A673 (cell line): ENCODE results near the gene A3GALT2. TPM values are rescaled to one million over a fixed set of nuclear protein-coding genes. Genes with fewer than 3 reads are reported as not detected.

ENCODE experiments used
- BruUV-seq: library from RNA; stranded (reverse); fragments of 400-500 nt; replicated peaks from 2 replicates; lab custom pipeline; 2021; lab: Mats Ljungman, UMichigan
- CTCF ChIA-PET: fragments of 300-600 bp; sonication (Branson Sonifier 250); formaldehyde crosslinking; loops from one replicate; lab custom pipeline; 2022; ENCODE audit warnings: antibody characterized with exemption; lab: Charles Lee
- POLR2A ChIA-PET: fragments of 300-600 bp; sonication (Branson Sonifier 250); formaldehyde crosslinking; loops from one replicate; lab custom pipeline; 2022; ENCODE audit warnings: antibody characterized with exemption; ENCODE audit not compliant: low non-redundant PET; lab: Charles Lee
- DNase-seq: peaks from one replicate; pipeline ENCODE4 v3.0.0-alpha.2; 2015; ENCODE audit warnings: low spot score
- H3K27ac ChIP-seq: fragments of 200-600 bp; sonication (generic); 2 replicates; pipeline ENCODE4 v1.5.1; 2016; ENCODE audit warnings: mixed run types, low read depth, mild to moderate bottlenecking, mixed read lengths, antibody characterized with exemption, low read length; ENCODE audit not compliant: poor library complexity, severe bottlenecking
- H3K27me3 ChIP-seq: fragments of 200-600 bp; sonication (generic); replicated peaks from 2 replicates; pipeline ENCODE4 v1.6.1; 2017; ENCODE audit warnings: mixed run types, low read depth, mild to moderate bottlenecking, mixed read lengths, antibody characterized with exemption, low read length; ENCODE audit not compliant: insufficient read depth, poor library complexity
- H3K36me3 ChIP-seq: fragments of 200-600 bp; sonication (generic); 2 replicates; pipeline ENCODE4 v1.6.1; 2016; ENCODE audit warnings: mixed run types, mild to moderate bottlenecking, mixed read lengths, antibody characterized with exemption, low read length; ENCODE audit not compliant: insufficient read depth, poor library complexity, severe bottlenecking
- H3K4me1 ChIP-seq: fragments of 200-600 bp; sonication (generic); 2 replicates; pipeline ENCODE4 v1.6.1; 2017; ENCODE audit warnings: mixed run types, mild to moderate bottlenecking, mixed read lengths, antibody characterized with exemption, low read length; ENCODE audit not compliant: insufficient read depth, poor library complexity, severe bottlenecking
- H3K4me3 ChIP-seq: fragments of 200-600 bp; sonication (generic); 2 replicates; pipeline ENCODE4 v1.5.1; 2016; ENCODE audit warnings: low read depth, mixed run types, mild to moderate bottlenecking, mixed read lengths, low read length; ENCODE audit not compliant: poor library complexity, severe bottlenecking
- H3K9me3 ChIP-seq: fragments of 200-600 bp; sonication (generic); 2 replicates; pipeline ENCODE4 v1.6.1; 2016; ENCODE audit warnings: mixed run types, low read depth, mild to moderate bottlenecking, mixed read lengths, antibody characterized with exemption, low read length; ENCODE audit not compliant: poor library complexity, severe bottlenecking
- EZH2 ChIP-seq: fragments of 200-600 bp; sonication (generic); IDR thresholded peaks from 2 replicates; pipeline ENCODE4 v1.6.1; 2017; ENCODE audit warnings: borderline replicate concordance, low read depth, mild to moderate bottlenecking, mixed read lengths, antibody characterized with exemption, low read length; ENCODE audit not compliant: poor library complexity, severe bottlenecking
- intact Hi-C: fragments of 100-400 bp; cut with micrococcal nuclease; formaldehyde crosslinking; loops from one replicate; pipeline ENCODE4 v1.10.0; 2022; ENCODE audit not compliant: unreplicated experiment
- total RNA-seq: library from RNA; stranded (reverse); gene quantifications from 2 replicates; pipeline ENCODE4 v1.2.3, GENCODE V29; 2021
- TF ChIP-seq, protein P1 (sequence below): fragments of 300-800, 200-600 bp; sonication (generic); conservative IDR thresholded peaks from 2 replicates; pipeline ENCODE4 v1.5.1; 2017; ENCODE audit warnings: low read depth, mild to moderate bottlenecking, antibody characterized with exemption, low read length, moderate library complexity, mixed read lengths

Gene A3GALT2
- total RNA-seq, 1 experiment from 2014 or later: 0.39 TPM

DNA sequence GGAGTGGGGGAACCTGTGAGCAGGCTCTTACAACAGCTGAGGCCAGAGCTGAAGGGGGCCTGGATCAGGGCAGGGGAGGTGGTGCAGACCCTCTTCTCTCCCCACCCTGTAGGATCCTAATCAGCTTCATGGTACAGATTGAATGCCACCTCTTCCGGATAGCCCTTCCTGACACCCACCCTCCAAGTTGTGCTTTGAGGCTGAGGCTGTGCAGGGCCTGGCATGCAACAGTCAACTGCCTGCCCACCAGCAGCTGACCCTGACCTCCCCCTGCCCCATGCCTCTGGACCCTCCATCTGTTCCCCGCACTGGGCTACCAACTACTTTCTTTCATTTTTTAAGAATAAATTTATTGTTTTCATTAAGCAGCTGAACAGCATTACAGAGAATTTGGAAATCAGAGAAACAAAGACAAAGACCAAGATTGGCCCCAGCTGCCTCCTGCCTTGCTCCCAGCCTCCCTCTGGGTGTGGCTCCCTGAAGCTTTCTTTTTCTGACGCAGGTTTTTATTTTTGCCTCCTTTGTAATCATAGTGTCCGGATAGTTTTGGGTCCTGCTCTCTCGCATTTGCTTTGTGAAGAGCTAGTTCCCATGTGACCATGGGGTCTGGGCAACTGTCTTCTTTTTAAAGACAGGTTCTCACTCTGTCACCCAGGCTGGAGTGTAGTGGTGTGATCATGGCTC lies 51.8 kb downstream of the A3GALT2 start:
- intact Hi-C loops: no loop called here
- peaks cover 9% of the 10 kb centered on the region for H3K36me3 ChIP-seq
- TF ChIP-seq EZH2: no peak
- TF ChIP-seq, protein P1, sequence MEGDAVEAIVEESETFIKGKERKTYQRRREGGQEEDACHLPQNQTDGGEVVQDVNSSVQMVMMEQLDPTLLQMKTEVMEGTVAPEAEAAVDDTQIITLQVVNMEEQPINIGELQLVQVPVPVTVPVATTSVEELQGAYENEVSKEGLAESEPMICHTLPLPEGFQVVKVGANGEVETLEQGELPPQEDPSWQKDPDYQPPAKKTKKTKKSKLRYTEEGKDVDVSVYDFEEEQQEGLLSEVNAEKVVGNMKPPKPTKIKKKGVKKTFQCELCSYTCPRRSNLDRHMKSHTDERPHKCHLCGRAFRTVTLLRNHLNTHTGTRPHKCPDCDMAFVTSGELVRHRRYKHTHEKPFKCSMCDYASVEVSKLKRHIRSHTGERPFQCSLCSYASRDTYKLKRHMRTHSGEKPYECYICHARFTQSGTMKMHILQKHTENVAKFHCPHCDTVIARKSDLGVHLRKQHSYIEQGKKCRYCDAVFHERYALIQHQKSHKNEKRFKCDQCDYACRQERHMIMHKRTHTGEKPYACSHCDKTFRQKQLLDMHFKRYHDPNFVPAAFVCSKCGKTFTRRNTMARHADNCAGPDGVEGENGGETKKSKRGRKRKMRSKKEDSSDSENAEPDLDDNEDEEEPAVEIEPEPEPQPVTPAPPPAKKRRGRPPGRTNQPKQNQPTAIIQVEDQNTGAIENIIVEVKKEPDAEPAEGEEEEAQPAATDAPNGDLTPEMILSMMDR: no peak
- H3K27ac ChIP-seq: no peak overlapping the region
- H3K4me1 ChIP-seq: no peaks in the 10 kb centered on the region
- ChIA-PET CTCF (no interaction called here), POLR2A (no interaction called here)
- H3K4me3 ChIP-seq: no peak overlapping the region
- no peaks in the 10 kb centered on the region for H3K27me3 ChIP-seq
- BruUV-seq: no TSS peak
- DNase-seq: no peak
- H3K9me3 ChIP-seq: no peaks in the 10 kb centered on the region

DNA sequence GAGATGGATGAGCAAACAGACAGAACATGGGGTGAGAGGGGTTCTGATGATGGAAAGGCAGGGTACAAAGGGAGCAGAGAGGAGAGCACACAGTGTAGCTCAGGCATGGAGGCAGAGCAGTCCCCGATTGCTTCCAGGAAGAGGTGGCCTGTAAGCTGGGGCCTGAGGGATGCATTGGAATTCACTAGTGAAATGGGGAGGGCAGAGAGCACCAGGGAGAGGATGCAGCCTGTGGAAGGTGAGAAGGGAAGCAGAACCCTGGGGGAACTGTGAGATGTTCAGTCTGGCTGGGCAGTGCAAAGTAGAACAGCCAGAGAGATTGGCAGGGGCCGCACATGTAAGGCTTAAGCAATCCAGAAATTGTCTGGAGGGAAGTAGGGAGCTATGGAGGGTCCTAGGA lies 52.4 kb downstream of the A3GALT2 start:
- Histone ChIP-seq H3K27ac (no peak overlapping the region), H3K4me3 (no peak overlapping the region), H3K9me3 (no peaks in the 10 kb centered on the region), H3K36me3 (peaks cover 9% of the 10 kb centered on the region), H3K27me3 (no peaks in the 10 kb centered on the region), H3K4me1 (no peaks in the 10 kb centered on the region)
- intact Hi-C loops: no loop called here
- CTCF ChIA-PET: no interaction called here
- POLR2A ChIA-PET: no interaction called here
- BruUV-seq: no TSS peak
- DNase-seq: no peak
- TF ChIP-seq, protein P1: no peak
- TF ChIP-seq EZH2: no peak

DNA sequence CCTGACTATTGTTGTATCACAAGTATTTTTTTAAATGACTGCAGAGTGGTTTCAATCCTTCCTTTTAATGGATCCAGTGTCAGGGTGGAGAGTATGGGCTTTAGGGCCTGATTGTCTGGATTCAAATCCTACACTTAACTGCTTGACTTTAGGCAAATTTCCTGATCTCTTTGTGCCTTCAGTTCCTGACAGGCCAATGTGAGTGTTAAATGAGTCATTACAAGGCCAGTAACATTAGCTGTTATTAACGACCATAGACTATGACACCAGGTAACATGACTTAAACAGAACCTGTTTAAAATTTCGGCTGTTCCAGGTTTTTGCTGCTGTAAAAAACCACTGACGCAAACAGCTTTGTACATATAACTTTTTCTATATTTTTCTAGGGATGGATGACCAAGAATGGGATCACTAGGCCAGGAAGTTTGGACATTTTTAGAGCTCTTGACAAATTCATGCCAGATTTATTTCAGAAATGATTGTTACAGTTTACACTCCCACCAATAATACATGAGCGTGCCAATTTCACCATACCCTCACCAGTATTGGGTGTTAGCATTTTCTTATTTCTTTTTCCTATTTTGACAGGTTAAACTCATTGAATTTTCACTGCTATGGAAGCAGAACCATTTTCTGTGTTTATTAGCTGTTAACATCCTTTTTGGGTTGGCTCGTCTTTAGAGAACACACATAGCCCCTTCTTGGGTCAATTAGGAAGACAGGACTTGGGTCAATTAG lies 53.3 kb downstream of the A3GALT2 start:
- Histone ChIP-seq H3K36me3 (peaks cover 14% of the 10 kb centered on the region), H3K27me3 (no peaks in the 10 kb centered on the region), H3K9me3 (no peaks in the 10 kb centered on the region), H3K4me3 (no peak overlapping the region), H3K27ac (no peak overlapping the region), H3K4me1 (no peaks in the 10 kb centered on the region)
- DNase-seq: no peak
- POLR2A ChIA-PET: no interaction called here
- CTCF ChIA-PET: no interaction called here
- TF ChIP-seq, protein P1: no peak
- no peak for TF ChIP-seq EZH2
- intact Hi-C loops: no loop called here
- BruUV-seq: no TSS peak
